ENCODE data around the gene GSDME.

- TF ChIP-seq CTCF (IDR thresholded peaks at IDR 0.05) (no peak), ZC3H11A (IDR thresholded peaks at IDR 0.05) (no peak), CBX8 (IDR thresholded peaks at IDR 0.05) (no peak), ELK1 (IDR thresholded peaks at IDR 0.05; ENCODE audit: low read depth, low read length) (no peak), PHF8 (IDR thresholded peaks at IDR 0.05; ENCODE audit: borderline replicate concordance, low read depth) (no peak), RAD21 (conservative IDR thresholded peaks at IDR 0.05 in 1 of 2, IDR thresholded peaks at IDR 0.05 in 1 of 2) (no peak), REST (IDR thresholded peaks at IDR 0.05) (no peak), EHMT2 (IDR thresholded peaks at IDR 0.05; ENCODE audit: low read depth) (no peak), ZNF302 (CRISPR knock-in tag; IDR thresholded peaks at IDR 0.05) (no peak), TP53 (CRISPR knock-in tag; IDR thresholded peaks at IDR 0.05) (no peak)
These were observed 88.2 kb downstream of the GSDME start for GRCh38 chr7:24668927-24669635.
